ENCODE measurements around the gene SLC25A20.
"Not testable (repeated sequence)": the region's sequence is repeated elsewhere in the genome, so short reads cannot be mapped to it uniquely, and the experiment has no call there.

Gene SLC25A20

DNA sequence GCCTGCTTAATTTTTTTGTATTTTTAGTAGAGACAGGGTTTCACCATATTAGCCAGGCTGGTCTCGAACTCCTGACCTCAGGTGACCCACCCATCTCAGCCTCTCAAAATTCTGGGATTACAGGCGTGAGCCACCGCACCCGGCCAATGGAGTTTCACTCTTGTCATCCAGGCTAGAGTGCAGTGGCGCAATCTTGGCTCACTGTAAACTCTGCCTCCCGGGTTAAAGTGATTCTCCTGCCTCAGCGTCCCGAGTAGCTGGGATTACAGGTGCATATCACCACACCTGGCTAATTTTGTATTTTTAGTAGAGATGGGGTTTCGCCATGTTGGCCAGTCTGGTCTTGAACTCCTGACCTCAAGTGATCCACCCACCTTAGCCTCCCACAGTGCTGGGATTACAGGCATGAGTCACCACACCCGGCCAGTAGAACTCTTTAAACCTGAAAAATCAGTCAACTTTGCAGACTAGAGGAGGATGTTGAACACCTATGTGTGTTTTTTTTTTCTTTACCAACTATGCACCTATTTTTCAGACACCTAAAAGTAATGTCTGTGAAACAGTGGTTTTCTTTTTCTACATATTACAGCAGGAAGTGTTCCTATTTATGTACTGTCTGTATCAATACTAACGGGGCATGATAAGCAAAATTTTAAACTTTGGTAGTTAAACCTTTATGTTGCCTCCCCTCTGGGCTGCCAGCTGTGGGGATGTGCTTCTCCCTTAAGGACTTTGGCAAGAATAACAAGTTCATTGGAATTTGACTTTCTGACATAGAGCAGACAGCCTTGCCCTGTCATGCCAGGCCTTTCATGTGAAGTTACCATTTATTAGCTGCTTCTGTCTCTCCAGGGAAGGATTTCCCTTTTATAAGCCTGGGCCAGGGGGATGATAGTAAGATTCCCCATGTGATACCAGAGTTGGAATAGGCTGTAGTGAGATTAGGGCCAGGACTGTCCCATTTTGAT lies 28.0 kb upstream of the SLC25A20 start:
- TF ChIP-seq ZNF274 (IDR thresholded peaks at IDR 0.05; ENCODE audit: low read depth, low read length): no peak
- H3K4me3 ChIP-seq (ENCODE audit: low read length): no peak overlapping the region

GRCh38 chr3:48919215-48920138 lies 20.8 kb upstream of the SLC25A20 start:
- TF ChIP-seq ZNF274 (IDR thresholded peaks at IDR 0.05; ENCODE audit: low read depth, low read length): no peak
- H3K4me3 ChIP-seq (ENCODE audit: low read length): peak overlapping the region; percentile 93

DNA sequence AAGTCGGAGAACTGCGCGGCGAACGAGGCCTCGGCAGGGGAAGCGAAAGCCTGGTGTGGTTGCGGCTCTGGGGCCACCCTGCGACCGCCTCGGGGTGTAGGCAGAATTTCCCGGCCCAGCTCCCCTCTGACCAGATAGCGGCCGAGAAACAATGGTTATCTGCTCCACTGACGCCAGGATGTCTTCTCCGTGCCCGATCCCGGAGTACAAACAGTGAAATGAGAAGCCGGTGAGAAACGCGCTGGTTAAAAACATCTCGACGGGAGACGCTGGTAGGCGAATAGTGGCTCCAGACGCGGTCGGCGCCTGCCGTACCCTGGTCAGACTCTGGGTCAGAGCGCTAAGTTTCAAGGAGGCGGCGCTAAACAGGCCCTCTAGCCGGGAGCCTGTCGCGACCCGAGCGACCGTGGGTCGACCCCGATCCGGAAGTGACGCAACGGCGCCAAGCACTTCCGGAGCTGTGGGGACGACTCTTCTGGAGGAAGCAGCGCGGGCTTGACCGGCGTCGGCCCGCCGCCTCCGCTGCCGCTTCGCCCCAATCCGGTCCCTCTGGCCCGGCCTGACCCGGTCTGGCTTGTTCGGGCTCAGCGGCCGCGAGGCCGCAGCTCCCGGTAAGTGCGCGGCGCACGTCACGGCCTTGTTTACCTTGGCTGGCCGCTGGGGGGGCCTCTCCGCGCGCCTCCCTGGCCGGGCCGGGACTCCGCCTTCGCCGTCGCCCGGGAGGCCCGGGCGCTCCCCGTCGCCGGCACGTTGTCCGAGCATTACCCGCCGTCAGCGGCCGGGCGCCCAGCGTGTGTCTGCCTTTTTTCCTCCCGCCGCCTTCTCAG lies 19.9 kb upstream of the SLC25A20 start, which contains the start of gene ARIH2:
TSS of gene ARIH2 (plus strand) at position 455 of the 827 bp plus-strand sequence. CDS start 8,717 bp downstream, outside the sequence.
- TF ChIP-seq ZNF274 (IDR thresholded peaks at IDR 0.05; ENCODE audit: low read depth, low read length): no peak
- H3K4me3 ChIP-seq (ENCODE audit: low read length): peak within 1 kb of the TSS; percentile 93

DNA sequence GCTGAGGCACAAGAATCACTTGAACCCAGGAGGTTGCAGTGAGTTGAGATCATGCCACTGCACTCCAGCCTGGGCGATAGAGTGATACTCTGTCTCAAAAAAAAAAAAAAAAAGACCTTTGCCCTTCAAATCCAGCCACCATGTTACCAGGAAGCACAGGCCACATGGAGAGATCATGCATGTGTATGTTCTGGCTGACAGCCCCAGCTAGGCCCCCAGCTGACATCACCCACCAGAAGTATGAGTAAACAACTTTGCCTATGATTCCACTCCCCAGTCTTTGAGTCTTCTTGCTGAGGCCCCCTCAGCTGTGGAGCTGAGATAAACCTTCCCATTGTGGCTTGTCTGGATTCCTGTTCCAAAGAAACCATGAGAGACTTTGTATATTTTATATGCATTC lies 16.6 kb upstream of the SLC25A20 start:
- TF ChIP-seq ZNF274 (IDR thresholded peaks at IDR 0.05; ENCODE audit: low read depth, low read length): no peak
- H3K4me3 ChIP-seq (ENCODE audit: low read length): no peak overlapping the region

DNA sequence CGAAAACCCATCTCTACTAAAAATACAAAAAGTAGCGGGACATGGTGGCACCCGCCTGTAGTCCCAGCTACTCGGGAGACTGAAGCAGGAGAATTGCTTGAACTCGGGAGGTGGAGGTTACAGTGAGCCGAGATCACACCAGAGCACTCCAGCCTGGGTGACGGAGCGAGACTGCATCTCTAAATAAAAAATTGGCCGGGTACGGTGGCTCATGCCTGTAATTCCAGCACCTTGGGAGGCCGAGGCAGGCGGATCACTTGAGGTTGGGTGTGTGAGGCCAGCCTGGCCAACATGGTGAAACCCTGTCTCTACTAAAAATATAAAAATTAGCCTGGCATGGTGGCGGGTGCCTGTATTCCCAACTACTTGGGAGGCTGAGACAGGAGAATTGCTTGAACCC lies 8.3 kb upstream of the SLC25A20 start:
- H3K4me3 ChIP-seq (ENCODE audit: low read length): not testable (repeated sequence)

GRCh38 chr3:48899273-48899672 lies 591 bp upstream of the SLC25A20 start:
- no peak for TF ChIP-seq ZNF274 (IDR thresholded peaks at IDR 0.05; ENCODE audit: low read depth, low read length)
- H3K4me3 ChIP-seq (ENCODE audit: low read length): peak overlapping the region; percentile 26; the same call in 1 of the 2 replicates

DNA sequence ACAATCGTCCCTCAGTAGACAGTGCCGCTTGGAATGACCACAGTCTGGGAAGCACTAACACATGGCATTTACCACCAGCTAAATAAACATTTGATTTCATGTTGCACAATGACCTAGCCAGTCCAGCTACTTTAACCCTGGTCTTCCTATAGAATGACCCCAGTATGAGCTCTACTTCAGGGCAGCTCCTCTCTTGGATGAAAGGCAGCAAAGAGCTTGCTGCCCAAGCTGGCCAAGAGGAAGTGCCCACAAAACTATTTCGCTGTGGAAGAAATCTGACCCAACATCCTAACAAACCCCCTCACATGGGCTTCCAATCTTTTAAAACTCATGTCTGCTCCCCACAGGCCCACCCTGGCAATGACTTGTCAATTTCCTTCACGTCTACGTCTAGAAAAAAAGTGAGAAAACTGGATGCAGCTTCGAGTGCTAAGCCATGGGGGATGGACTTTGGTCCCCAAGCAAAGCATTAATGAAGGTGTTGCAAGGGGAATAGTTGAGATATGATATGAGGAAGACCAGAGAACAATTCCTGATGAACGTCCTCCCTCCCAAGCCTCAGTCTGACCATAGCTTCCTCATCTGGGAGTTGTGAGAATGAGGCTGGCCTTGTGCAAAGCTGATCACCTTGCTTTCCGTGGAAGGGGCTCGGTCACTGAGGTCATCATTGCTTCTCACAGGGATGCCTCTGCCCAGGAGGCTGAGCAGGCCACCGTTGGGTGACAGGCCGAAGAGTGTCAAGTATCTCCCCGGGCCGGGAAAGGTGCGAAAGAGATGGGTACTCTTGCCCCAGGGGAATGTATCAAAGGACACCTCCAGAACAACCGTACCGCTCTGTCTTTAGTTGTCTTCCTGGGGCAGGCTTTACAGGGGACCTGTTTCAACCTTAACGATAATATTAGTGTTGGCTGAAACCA lies 964 bp downstream of the SLC25A20 start:
- H3K4me3 ChIP-seq (ENCODE audit: low read length): peak overlapping the region; percentile 65
- no peak for TF ChIP-seq ZNF274 (IDR thresholded peaks at IDR 0.05; ENCODE audit: low read depth, low read length)

- H3K4me3 ChIP-seq (ENCODE audit: low read length): no peak overlapping the region
These were observed 1.7 kb downstream of the SLC25A20 start for GRCh38 chr3:48896936-48897335.

DNA sequence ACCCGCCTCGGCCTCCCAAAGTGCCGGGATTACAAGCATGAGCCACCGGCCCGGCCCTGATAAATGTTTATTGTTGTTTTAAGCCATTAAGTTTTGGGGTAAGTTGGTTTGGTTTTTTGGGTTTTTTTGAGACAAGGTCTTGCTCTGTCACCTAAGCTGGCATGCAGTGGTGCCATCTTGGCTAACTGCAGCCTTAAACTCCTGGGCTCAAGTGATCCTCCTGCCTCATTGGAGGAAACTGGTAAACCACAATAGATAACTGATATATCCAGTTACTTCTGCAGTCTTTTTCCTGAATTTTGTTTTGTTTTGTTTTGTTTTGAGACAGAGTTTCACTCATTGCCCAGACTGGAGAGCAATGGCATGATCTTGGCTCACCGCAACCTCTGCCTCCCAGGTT lies 4.2 kb downstream of the SLC25A20 start:
- TF ChIP-seq ZNF274 (IDR thresholded peaks at IDR 0.05; ENCODE audit: low read depth, low read length): no peak
- no peak overlapping the region for H3K4me3 ChIP-seq (ENCODE audit: low read length)

More at GRCh38 chr3:48896936-48897335, 1.7 kb downstream of the SLC25A20 start:
- TF ChIP-seq ZNF274 (IDR thresholded peaks at IDR 0.05; ENCODE audit: low read depth, low read length): no peak

- no peak for TF ChIP-seq ZNF274 (IDR thresholded peaks at IDR 0.05; ENCODE audit: low read depth, low read length)
- H3K4me3 ChIP-seq (ENCODE audit: low read length): no peak overlapping the region
These were observed 7.1 kb downstream of the SLC25A20 start for GRCh38 chr3:48891606-48892005.

DNA sequence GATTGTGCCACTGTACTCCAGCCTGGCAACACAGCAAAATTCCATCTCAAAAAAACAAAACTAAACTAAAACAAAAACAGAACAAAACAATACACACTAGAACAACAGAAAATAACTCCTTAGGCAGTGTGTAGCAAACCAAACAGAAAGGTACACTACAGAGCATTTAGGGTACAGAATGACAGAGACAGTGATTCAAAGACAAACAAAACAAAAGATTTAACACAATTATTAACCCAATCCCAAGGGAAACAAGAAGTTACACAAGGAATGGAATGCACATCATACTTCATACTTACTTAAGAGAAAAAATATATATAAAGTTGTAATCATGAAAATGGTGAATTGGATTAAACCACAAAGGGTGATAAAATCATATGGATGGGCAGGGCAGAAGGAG lies 12.9 kb downstream of the SLC25A20 start:
- H3K4me3 ChIP-seq (ENCODE audit: low read length): no peak overlapping the region
- TF ChIP-seq ZNF274 (IDR thresholded peaks at IDR 0.05; ENCODE audit: low read depth, low read length): no peak

DNA sequence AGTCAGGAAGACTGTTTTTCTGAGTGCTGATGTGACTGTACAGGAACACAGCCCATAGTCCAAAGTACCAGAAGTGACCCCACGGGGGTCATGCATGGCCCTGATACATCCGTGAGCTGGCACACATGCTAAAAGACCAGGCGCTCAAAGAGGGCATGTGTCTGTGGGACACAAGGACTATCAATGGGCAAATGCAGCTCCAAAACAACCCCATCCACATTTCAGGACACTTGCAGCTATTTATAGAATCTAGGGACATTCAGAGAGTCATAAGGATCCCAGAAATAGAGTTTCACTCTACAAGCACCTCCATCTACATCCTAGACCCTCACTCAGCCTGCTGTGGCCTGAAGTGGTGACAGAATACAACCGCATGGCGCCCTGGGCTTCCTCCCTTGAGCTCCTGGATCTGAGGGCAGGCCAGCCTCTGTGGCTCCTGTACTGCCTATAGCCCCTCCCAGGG lies 17.0 kb downstream of the SLC25A20 start:
- no peak overlapping the region for H3K4me3 ChIP-seq (ENCODE audit: low read length)
- TF ChIP-seq ZNF274 (IDR thresholded peaks at IDR 0.05; ENCODE audit: low read depth, low read length): no peak

Data from GM08714 (cell line).